ENCODE data around the gene LAMA3.

Gene LAMA3

DNA sequence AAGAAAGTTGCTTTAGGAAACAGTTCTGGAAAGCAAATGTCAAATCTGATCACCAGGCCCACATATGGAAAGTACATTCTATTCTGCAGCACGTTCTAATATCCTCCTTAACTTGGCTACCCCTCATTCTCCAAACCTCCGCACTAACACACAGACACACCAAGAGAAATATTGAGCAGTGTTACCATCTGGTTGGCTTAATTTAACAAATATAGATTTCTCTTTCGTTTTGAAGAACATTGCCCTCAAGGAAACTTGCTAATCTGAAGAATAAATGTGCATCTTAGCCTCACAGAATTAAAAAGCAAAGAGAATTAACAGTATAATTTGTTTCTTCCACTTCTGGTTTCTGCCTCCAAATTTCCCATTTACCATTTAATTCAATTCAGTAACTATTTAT is 252.5 kb downstream of the LAMA3 start:
- TF ChIP-seq, protein P1, sequence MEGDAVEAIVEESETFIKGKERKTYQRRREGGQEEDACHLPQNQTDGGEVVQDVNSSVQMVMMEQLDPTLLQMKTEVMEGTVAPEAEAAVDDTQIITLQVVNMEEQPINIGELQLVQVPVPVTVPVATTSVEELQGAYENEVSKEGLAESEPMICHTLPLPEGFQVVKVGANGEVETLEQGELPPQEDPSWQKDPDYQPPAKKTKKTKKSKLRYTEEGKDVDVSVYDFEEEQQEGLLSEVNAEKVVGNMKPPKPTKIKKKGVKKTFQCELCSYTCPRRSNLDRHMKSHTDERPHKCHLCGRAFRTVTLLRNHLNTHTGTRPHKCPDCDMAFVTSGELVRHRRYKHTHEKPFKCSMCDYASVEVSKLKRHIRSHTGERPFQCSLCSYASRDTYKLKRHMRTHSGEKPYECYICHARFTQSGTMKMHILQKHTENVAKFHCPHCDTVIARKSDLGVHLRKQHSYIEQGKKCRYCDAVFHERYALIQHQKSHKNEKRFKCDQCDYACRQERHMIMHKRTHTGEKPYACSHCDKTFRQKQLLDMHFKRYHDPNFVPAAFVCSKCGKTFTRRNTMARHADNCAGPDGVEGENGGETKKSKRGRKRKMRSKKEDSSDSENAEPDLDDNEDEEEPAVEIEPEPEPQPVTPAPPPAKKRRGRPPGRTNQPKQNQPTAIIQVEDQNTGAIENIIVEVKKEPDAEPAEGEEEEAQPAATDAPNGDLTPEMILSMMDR (IDR thresholded peaks at IDR 0.05) = no peak
- no peaks in the 10 kb centered on the region for H3K9me3 ChIP-seq
- H3K27ac ChIP-seq = no peak overlapping the region
- no peak for DNase-seq
- H3K36me3 ChIP-seq = peaks cover 0 to 19% (median 4%) of the 10 kb centered on the region in 3 donors
- H3K27me3 ChIP-seq = no peaks in the 10 kb centered on the region
- intact Hi-C loops (cut with DNase I; ENCODE audit: low total_unique reads) = no loop called here
- H3K4me3 ChIP-seq = no peak overlapping the region
- peaks cover 0 to 9% (median 0%) of the 10 kb centered on the region in 4 donors for H3K4me1 ChIP-seq

- H3K9me3 ChIP-seq = no peaks in the 10 kb centered on the region
- TF ChIP-seq, protein P1 (IDR thresholded peaks at IDR 0.05) = no peak
- no peaks in the 10 kb centered on the region for H3K27me3 ChIP-seq
- peaks cover 0 to 9% (median 0%) of the 10 kb centered on the region in 4 donors for H3K4me1 ChIP-seq
- no peak overlapping the region for H3K4me3 ChIP-seq
- H3K36me3 ChIP-seq = peaks cover 0 to 19% (median 4%) of the 10 kb centered on the region in 3 donors
- DNase-seq = no peak
- intact Hi-C loops (cut with DNase I; ENCODE audit: low total_unique reads) = no loop called here
- H3K27ac ChIP-seq = no peak overlapping the region
Measured at GRCh38 chr18:23943104-23943503, 253.9 kb downstream of the LAMA3 start.

DNA sequence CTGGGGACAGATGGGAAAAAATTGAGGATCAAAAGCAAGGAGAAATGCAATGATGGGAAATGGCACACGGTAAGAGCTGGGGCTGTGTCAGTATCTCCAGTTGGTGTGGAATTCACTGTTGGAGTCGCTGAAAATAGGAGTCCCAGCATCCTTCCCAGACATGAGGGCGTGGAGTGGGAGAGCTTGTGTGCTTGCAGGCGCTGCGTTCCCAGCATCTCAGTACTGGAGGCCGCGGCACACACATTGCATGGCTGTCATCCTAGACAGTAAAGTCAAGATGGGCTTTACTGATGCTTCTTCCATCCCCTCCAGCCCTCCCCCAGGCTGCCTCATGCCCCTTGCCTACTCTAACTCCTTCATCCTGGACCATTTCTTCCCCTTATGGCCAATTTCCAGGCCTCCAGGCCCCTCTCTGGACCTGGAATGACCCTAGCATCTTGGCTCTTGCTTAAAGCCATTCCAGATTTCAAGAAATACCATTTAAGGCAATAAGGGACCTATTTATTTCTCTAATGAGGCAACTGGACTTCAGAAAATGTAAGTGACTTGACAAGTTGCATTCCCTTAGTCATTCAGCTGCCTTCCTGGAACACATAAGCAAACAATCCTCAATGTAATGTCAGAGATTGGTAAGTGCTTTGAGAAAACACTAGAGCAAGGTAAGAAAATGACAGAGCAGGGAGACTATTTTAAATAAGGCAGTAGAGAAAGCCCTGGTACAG is 254.8 kb downstream of the LAMA3 start:
- Histone ChIP-seq H3K36me3 (peaks cover 0 to 16% (median 4%) of the 10 kb centered on the region in 3 donors), H3K9me3 (no peaks in the 10 kb centered on the region), H3K4me3 (no peak overlapping the region), H3K4me1 (peaks cover 0 to 9% (median 0%) of the 10 kb centered on the region in 4 donors), H3K27me3 (no peaks in the 10 kb centered on the region), H3K27ac (no peak overlapping the region)
- no peak for DNase-seq
- TF ChIP-seq, protein P1 (IDR thresholded peaks at IDR 0.05) = no peak
- intact Hi-C loops (cut with DNase I; ENCODE audit: low total_unique reads) = no loop called here

DNA sequence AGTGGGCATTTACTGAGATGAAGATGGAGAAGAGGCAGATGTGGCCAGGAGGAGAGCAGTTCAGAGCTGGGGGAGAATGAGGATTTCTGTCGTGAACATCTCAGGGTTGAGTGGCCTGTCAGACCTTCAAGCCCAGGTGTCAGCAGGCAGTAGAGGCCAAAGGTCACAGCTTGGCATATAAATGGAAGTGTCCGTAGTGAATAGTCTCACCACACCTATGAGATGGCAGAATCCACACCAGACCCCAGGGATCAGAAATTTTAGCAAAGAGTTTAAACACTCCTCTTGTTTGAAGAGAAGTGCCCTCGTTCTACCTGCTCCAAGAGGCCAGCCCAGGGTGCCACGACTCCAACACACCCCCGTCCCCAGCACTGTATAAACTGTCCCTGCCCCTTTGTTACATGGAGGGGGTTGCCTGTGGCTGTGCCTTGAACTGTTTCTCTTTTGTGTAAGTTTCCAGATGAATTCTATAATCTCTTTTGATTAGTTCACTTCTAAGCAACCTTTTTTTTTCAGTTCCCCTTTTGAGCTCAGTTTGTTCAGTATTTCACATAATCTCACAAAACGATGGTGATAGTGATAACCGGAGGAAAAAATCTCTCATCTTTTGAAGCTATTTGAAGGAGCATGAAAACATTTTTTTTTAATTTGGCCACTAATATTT is 256.3 kb downstream of the LAMA3 start:
- intact Hi-C loops (cut with DNase I; ENCODE audit: low total_unique reads) = no loop called here
- no peaks in the 10 kb centered on the region for H3K27me3 ChIP-seq
- no peak for DNase-seq
- no peak overlapping the region for H3K4me3 ChIP-seq
- H3K9me3 ChIP-seq = no peaks in the 10 kb centered on the region
- TF ChIP-seq, protein P1 (IDR thresholded peaks at IDR 0.05) = no peak
- peaks cover 0 to 9% (median 0%) of the 10 kb centered on the region in 4 donors for H3K4me1 ChIP-seq
- no peak overlapping the region for H3K27ac ChIP-seq
- H3K36me3 ChIP-seq = peaks cover 0 to 12% (median 0%) of the 10 kb centered on the region in 3 donors

GRCh38 chr18:23949863-23950262 is 260.6 kb downstream of the LAMA3 start:
- Histone ChIP-seq H3K4me3 (no peak overlapping the region), H3K4me1 (no peaks in the 10 kb centered on the region), H3K36me3 (peaks cover 0 to 12% (median 0%) of the 10 kb centered on the region in 3 donors), H3K9me3 (no peaks in the 10 kb centered on the region), H3K27me3 (no peaks in the 10 kb centered on the region), H3K27ac (no peak overlapping the region)
- TF ChIP-seq, protein P1 (IDR thresholded peaks at IDR 0.05) = no peak
- intact Hi-C loops (cut with DNase I; ENCODE audit: low total_unique reads) = no loop called here
- DNase-seq = no peak
